Upper lobe of left lung (tissue), 4 donors: ENCODE data around the gene BMPR1B.

Experiments
- EP300 ChIP-seq, 4 donors: sonication (generic); formaldehyde crosslinking; IDR thresholded peaks; one replicate each; pipeline ENCODE4 v1.5.1; 2017; ENCODE audit warnings: antibody characterized with exemption in 4 of 4, control low read depth in 2 of 4
- POLR2A ChIP-seq, 4 donors: fragments of 450-650 bp; IDR thresholded peaks; one replicate each; pipeline ENCODE4 v1.5.1; 2016 to 2017; ENCODE audit warnings: antibody characterized with exemption in 4 of 4, mild to moderate bottlenecking in 2 of 4
- TF ChIP-seq, protein P1 (sequence below), 6 experiments: fragments of 450-650 bp in 4 of 6; fragments of 200-600 bp in 2 of 6; sonication (generic) in 2 of 6; IDR thresholded peaks; one replicate each; pipeline ENCODE4 v1.5.1; 2016 to 2019; ENCODE audit warnings: antibody characterized with exemption in 6 of 6

DNA sequence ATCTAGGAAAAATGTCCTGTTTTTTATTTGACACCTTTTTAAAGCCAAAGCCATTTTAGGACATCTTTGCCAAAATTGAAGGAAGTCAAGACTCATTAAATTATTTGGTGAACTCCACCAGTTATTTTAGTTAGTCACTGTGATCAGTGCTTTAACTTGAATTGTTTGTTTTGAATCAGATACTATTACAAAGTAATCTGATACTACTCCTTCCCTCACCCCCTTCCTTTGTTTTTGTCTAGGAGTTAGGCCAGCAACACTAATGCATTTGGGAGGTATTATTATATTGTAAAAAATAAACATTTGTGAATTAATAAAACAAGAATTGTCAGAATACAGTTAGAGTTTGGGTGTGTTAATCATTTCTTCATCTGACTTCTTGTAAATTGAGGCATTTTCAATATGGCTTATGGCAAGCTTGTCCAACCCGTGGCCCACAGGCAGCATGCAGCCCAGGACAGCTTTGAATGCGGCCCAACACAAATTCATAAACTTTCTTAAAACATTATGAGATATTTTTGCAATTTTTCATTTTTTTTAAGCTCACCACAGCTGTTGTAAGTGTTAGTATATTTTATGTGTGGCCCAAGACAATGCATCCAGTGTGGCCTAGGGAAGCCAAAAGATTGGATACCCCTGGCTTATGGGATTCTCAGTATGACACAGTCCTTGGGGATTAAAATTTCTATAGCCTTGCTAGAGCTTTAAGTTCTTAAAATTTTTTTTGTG is 182.2 kb downstream of the BMPR1B start:
- TF ChIP-seq, protein P1, sequence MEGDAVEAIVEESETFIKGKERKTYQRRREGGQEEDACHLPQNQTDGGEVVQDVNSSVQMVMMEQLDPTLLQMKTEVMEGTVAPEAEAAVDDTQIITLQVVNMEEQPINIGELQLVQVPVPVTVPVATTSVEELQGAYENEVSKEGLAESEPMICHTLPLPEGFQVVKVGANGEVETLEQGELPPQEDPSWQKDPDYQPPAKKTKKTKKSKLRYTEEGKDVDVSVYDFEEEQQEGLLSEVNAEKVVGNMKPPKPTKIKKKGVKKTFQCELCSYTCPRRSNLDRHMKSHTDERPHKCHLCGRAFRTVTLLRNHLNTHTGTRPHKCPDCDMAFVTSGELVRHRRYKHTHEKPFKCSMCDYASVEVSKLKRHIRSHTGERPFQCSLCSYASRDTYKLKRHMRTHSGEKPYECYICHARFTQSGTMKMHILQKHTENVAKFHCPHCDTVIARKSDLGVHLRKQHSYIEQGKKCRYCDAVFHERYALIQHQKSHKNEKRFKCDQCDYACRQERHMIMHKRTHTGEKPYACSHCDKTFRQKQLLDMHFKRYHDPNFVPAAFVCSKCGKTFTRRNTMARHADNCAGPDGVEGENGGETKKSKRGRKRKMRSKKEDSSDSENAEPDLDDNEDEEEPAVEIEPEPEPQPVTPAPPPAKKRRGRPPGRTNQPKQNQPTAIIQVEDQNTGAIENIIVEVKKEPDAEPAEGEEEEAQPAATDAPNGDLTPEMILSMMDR (IDR thresholded peaks at IDR 0.05) = no peak
- no peak for TF ChIP-seq EP300 (IDR thresholded peaks at IDR 0.05)
- no peak for TF ChIP-seq POLR2A (IDR thresholded peaks at IDR 0.05)
